ENCODE data around the gene THYN1.

DNA sequence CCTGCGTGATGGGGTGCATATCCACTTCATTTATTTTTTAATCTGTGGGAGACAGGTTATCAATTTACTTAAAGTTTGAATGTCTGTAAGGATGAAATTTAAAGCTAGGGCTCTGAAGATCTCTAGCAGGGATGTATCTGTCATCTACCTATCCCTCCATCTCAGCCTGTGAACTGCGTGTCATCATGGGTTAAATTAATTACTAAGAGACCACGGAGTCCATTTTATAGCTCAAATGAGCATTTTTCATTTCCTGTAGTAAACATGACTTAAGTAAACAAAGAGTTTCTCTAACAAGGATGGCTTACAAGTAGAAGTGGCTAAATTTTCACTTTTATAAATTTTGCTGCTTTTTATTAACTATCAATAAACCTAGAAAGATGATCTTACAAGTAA lies 20.2 kb upstream of the THYN1 start:
- TF ChIP-seq, protein P1, sequence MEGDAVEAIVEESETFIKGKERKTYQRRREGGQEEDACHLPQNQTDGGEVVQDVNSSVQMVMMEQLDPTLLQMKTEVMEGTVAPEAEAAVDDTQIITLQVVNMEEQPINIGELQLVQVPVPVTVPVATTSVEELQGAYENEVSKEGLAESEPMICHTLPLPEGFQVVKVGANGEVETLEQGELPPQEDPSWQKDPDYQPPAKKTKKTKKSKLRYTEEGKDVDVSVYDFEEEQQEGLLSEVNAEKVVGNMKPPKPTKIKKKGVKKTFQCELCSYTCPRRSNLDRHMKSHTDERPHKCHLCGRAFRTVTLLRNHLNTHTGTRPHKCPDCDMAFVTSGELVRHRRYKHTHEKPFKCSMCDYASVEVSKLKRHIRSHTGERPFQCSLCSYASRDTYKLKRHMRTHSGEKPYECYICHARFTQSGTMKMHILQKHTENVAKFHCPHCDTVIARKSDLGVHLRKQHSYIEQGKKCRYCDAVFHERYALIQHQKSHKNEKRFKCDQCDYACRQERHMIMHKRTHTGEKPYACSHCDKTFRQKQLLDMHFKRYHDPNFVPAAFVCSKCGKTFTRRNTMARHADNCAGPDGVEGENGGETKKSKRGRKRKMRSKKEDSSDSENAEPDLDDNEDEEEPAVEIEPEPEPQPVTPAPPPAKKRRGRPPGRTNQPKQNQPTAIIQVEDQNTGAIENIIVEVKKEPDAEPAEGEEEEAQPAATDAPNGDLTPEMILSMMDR (IDR thresholded peaks at IDR 0.05 in 4 of 5, conservative IDR thresholded peaks at IDR 0.05 in 1 of 5) = no peak
- no peak for TF ChIP-seq POLR2A (IDR thresholded peaks at IDR 0.05)

All from gastrocnemius medialis (tissue), 4 donors.